HepG2 (cell line): ENCODE measurements around the gene TP53TG5. TPM values are rescaled to one million over a fixed set of nuclear protein-coding genes. Genes with fewer than 3 reads are reported as not detected.
A peak's percentile ranks its signal among the peaks of the same experiment; 100 is the strongest.

Experiments
- AKAP8 ChIP-seq: sonication (generic); formaldehyde crosslinking; IDR thresholded peaks from 2 replicates; pipeline ENCODE4 v1.5.1; 2020; ENCODE audit warnings: mild to moderate bottlenecking, missing genetic modification reagents
- ETV5 ChIP-seq: IDR thresholded peaks from 2 replicates; pipeline ENCODE4 v1.6.1; 2018; ENCODE audit warnings: missing biosample characterization, missing genetic modification reagents, inconsistent platforms, borderline replicate concordance
- ETV6 ChIP-seq: sonication (generic); formaldehyde crosslinking; conservative IDR thresholded peaks from 2 replicates; pipeline ENCODE4 v1.4.0; 2020; ENCODE audit warnings: missing genetic modification reagents
- FOXP1 ChIP-seq, 2 experiments: fragments of 450-650 bp in 1 of 2; IDR thresholded peaks; 2 replicates each; pipeline ENCODE4 v1.6.1; 2017 to 2018; ENCODE audit warnings: antibody characterized with exemption in 1 of 2
- PAXIP1 ChIP-seq: sonication (generic); formaldehyde crosslinking; conservative IDR thresholded peaks from 2 replicates; pipeline ENCODE4 v1.4.0; 2020; ENCODE audit warnings: mild to moderate bottlenecking, missing genetic modification reagents, moderate library complexity
- PRMT3 ChIP-seq: sonication (generic); formaldehyde crosslinking; IDR thresholded peaks from 2 replicates; pipeline ENCODE4 v1.8.1; 2022; ENCODE audit warnings: low read depth, mild to moderate bottlenecking, moderate library complexity, missing genetic modification reagents, borderline replicate concordance
- SP2 ChIP-seq: sonication (generic); formaldehyde crosslinking; IDR thresholded peaks from 2 replicates; pipeline ENCODE4 v1.5.1; 2020; ENCODE audit warnings: mild to moderate bottlenecking, missing genetic modification reagents
- ZBTB25 ChIP-seq: IDR thresholded peaks from 2 replicates; pipeline ENCODE4 v1.6.1; 2018; ENCODE audit warnings: missing genetic modification reagents
- ZHX2 ChIP-seq, 2 experiments: sonication (generic) in 1 of 2; formaldehyde crosslinking in 1 of 2; IDR thresholded peaks; 2 replicates each; pipeline versions ENCODE4 v1.6.1 to v1.9.0; 2014 to 2022; ENCODE audit warnings: antibody characterized with exemption in 1 of 2, borderline replicate concordance in 1 of 2, inconsistent platforms in 1 of 2, low read depth in 1 of 2, missing genetic modification reagents in 1 of 2
- ZNF264 ChIP-seq: sonication (generic); formaldehyde crosslinking; IDR thresholded peaks from 2 replicates; pipeline ENCODE4 v1.4.0; 2020; ENCODE audit warnings: missing genetic modification reagents
- ZNF296 ChIP-seq: sonication (generic); formaldehyde crosslinking; conservative IDR thresholded peaks from 2 replicates; pipeline ENCODE4 v1.5.0; 2020; ENCODE audit warnings: mild to moderate bottlenecking, missing genetic modification reagents
- ZNF432 ChIP-seq: sonication (generic); formaldehyde crosslinking; IDR thresholded peaks from 2 replicates; pipeline ENCODE4 v1.5.0; 2020; ENCODE audit warnings: missing genetic modification reagents, mild to moderate bottlenecking, borderline replicate concordance
- ZNF572 ChIP-seq: sonication (generic); formaldehyde crosslinking; IDR thresholded peaks from 2 replicates; pipeline ENCODE4 v1.5.1; 2020; ENCODE audit warnings: mild to moderate bottlenecking, missing genetic modification reagents
- ZNF761 ChIP-seq: sonication (generic); formaldehyde crosslinking; conservative IDR thresholded peaks from 2 replicates; pipeline ENCODE4 v1.4.0; 2020; ENCODE audit warnings: mild to moderate bottlenecking, missing genetic modification reagents
- ZNF784 ChIP-seq: sonication (generic); formaldehyde crosslinking; IDR thresholded peaks from 2 replicates; pipeline ENCODE4 v1.5.1; 2020; ENCODE audit warnings: missing genetic modification reagents, mild to moderate bottlenecking, borderline replicate concordance
- ZUFSP ChIP-seq: sonication (generic); formaldehyde crosslinking; IDR thresholded peaks from 2 replicates; pipeline ENCODE4 v1.9.0; 2021; ENCODE audit warnings: missing genetic modification reagents, mild to moderate bottlenecking, borderline replicate concordance
- polyA plus RNA-seq, 8 experiments: library from polyadenylated mRNA; depleted of rRNA in 3 of 8; stranded (reverse) in 7 of 8; unstranded in 1 of 8; fragments of >200 nt; fragmentation: Illumina TruSeq in 4 of 8; extraction: Trizol in 4 of 8; gene quantifications; 2 replicates each; pipeline versions ENCODE4 v1.2.1 to v1.2.3, GENCODE V29; 2011 to 2016; ENCODE audit warnings: low read depth in 4 of 8, missing spikeins in 1 of 8, mixed read lengths in 1 of 8; ENCODE audit not compliant: insufficient read depth in 1 of 8
- total RNA-seq, 5 experiments: library from RNA; depleted of rRNA; stranded (reverse); fragments of >200 nt; fragmentation: Illumina TruSeq; extraction: Trizol; gene quantifications; 2 replicates each; pipeline ENCODE4 v1.2.3, GENCODE V29; 2016; ENCODE audit warnings: low read depth in 1 of 5

Gene TP53TG5
- total and polyA plus RNA-seq, 2 of the 13 experiments (the other 11 are each of a cell fraction or from before 2014, with no cell fraction given) = 0.11 TPM; not detected in 1

GRCh38 chr20:45339799-45340198, 38.3 kb downstream of the TP53TG5 start (continued):
- TF ChIP-seq ZUFSP (CRISPR knock-in tag) (no peak), ETV6 (CRISPR knock-in tag) (no peak), SP2 (CRISPR knock-in tag) (0 out of 2 replicates have a peak, but pooled peaks have one; percentile 2), ZNF296 (no peak), ZBTB25 (CRISPR knock-in tag) (no peak), ZNF264 (no peak), FOXP1 (IDR thresholded peaks at IDR 0.05) (no peak), FOXP1 (CRISPR knock-in tag; IDR thresholded peaks at IDR 0.05) (no peak), AKAP8 (CRISPR knock-in tag) (no peak), PRMT3 (CRISPR knock-in tag) (peak; percentile 61; the same call in 1 of the 2 replicates), ETV5 (no peak), ZHX2 (IDR thresholded peaks at IDR 0.05; ENCODE audit: low read depth) (no peak), ZHX2 (CRISPR knock-in tag; IDR thresholded peaks at IDR 0.05; ENCODE audit: borderline replicate concordance) (no peak), ZNF761 (CRISPR knock-in tag) (0 out of 2 replicates have a peak, but pooled peaks have one; percentile 38), ZNF432 (no peak), ZNF784 (0 out of 2 replicates have a peak, but pooled peaks have one; percentile 10), PAXIP1 (CRISPR knock-in tag) (no peak), ZNF572 (CRISPR knock-in tag) (no peak)
